ENCODE measurements around the gene HLA-DQA1. TPM values are rescaled to one million over a fixed set of nuclear protein-coding genes. Genes with fewer than 3 reads are reported as not detected.

HLA-DQA1 gene
- total RNA-seq (2013; cell fraction: nucleolus; rRNA removed), result 554 and 568 TPM in 2 replicates
- total RNA-seq (2014; rRNA removed) (395 and 433 TPM in 2 replicates), total RNA-seq (2014; rRNA removed; fragmentation: Illumina TruSeq; extraction: Trizol) (498 and 529 TPM in 2 replicates), total RNA-seq (2021) (664 and 712 TPM in 2 replicates), polyA plus RNA-seq (2011; rRNA removed) (1,353 and 1,769 TPM in 2 replicates), polyA plus RNA-seq (2014; fragmentation: Illumina TruSeq; extraction: Trizol) (792 and 799 TPM in 2 replicates), polyA plus RNA-seq (2014; fragmentation: Nextera tagmentation; extraction: Ambion mirVana) (100 to 1,000 TPM; 327 to 423 TPM), polyA plus RNA-seq (2014; rRNA removed) (515 and 552 TPM in 2 replicates), polyA plus RNA-seq (2016; fragmentation: Nextera tagmentation; extraction: Ambion mirVana) (100 to 1,000 TPM; 289 to 291 TPM), polyA minus RNA-seq (2011; rRNA and poly(A)+ RNA removed) (1,376 and 1,606 TPM in 2 replicates), Bru-seq, nascent RNA (percentile 100 among the genes with signal in this experiment), BruChase-seq, experiment 1, labeled RNA remaining after a 6-hour chase (percentile 100 among the genes with signal in this experiment), BruChase-seq, experiment 2, labeled RNA remaining after a 2-hour chase (percentile 99 among the genes with signal in this experiment)
- polyA plus RNA-seq (2011; ENCODE audit: low read depth), result 695 TPM
- polyA plus RNA-seq (2011; cell fraction: cytosol; rRNA removed), result 1,120 and 1,165 TPM in 2 replicates
- 377 and 747 TPM in 2 replicates for polyA plus RNA-seq (2011; cell fraction: nucleus; rRNA removed)
- polyA plus RNA-seq (2012), result 836 and 943 TPM in 2 replicates
- 271 and 297 TPM in 2 replicates for polyA minus RNA-seq (2011; cell fraction: cytosol; rRNA and poly(A)+ RNA removed)
- polyA minus RNA-seq (2011; cell fraction: nucleus; rRNA and poly(A)+ RNA removed), result 136 and 138 TPM in 2 replicates
- long read RNA-seq, experiment 1, transcript HLA-DQA1-201 (5 exons, 1,591 nt), result major isoform, 313 of 354 reads
- long read RNA-seq, experiment 1, transcript HLA-DQA1-203 (5 exons, 1,206 nt), result minor isoform, 10 of 354 reads
- long read RNA-seq, experiment 1, partial matches to known transcripts, result 12 of 354 reads
- long read RNA-seq, experiment 1, other reads (novel, unspliced or antisense), result 19 of 354 reads
- long read RNA-seq, experiment 2, full-length matches to known transcripts, result 1,121 of 1,454 reads
- long read RNA-seq, experiment 2, partial matches to known transcripts, result 212 of 1,454 reads
- long read RNA-seq, experiment 2, other reads (novel, unspliced or antisense), result 121 of 1,454 reads

- Histone ChIP-seq H2AFZ (ENCODE audit: control insufficient read depth, low read depth, low read length) (no peak within 1 kb of the TSS), H3K4me1 (ENCODE audit: control insufficient read depth, insufficient read depth, low read length) (peaks cover 12% of the 10 kb centered on the region), H3K4me2 (ENCODE audit: control insufficient read depth, insufficient read depth) (peak within 1 kb of the TSS; percentile 80), H4K20me1 (ENCODE audit: control insufficient read depth, insufficient read depth) (no peaks in the 10 kb centered on the region), H3K27ac (ENCODE audit: control insufficient read depth, insufficient read depth) (peak within 1 kb of the TSS; percentile 95), H3K27me3 (replicated peaks in 1 of 2; ENCODE audit: control insufficient read depth in 2 of 2, insufficient read depth in 2 of 2, low read length in 1 of 2) (no peaks in the 10 kb centered on the region), H3K9me3 (replicated peaks; ENCODE audit: control insufficient read depth, insufficient read depth, low read length) (no peaks in the 10 kb centered on the region), H3K4me3 (peak within 1 kb of the TSS; percentile 70), H3K9ac (ENCODE audit: control insufficient read depth, insufficient read depth, low read length) (peak within 1 kb of the TSS; percentile 90), H3K36me3 (ENCODE audit: control insufficient read depth in 2 of 2, insufficient read depth in 2 of 2, low read length in 1 of 2) (no peaks in the 10 kb centered on the region; a peak in 2 of 4 replicates), H3K79me2 (ENCODE audit: control insufficient read depth, insufficient read depth, low read length) (peaks cover 50% of the 10 kb centered on the region)
- RAD21 ChIA-PET (ENCODE audit: unreplicated experiment), result interaction anchor here (0.8 to 9.3 kb wide), 13 partner anchors 14 to 202 kb away, joined by 3 to 102 read pairs (median 7); partner anchors contain the start of genes HLA-DQB1, HLA-DRA and HLA-DRB1
- DNase-seq (ENCODE audit: low read depth, low spot score), result peak; percentile 91
- TSS peak; percentile 85 for BruUV-seq (replicated peaks)
- FAIRE-seq, result no peak
- POLR2A ChIA-PET, result interaction anchor here (0.6 to 10.8 kb wide), 15 partner anchors 9 to 360 kb away, joined by 3 to 168 read pairs (median 12); partner anchors contain the start of genes HLA-DQB1, HLA-DRA and HLA-DRB1
- in situ Hi-C loops (cut with MboI) (loop anchor here (5.0 kb wide), 1 partner anchor 105 kb away; the partner anchor contains the start of gene HLA-DQA2), intact Hi-C loops (cut with micrococcal nuclease; ENCODE audit: unreplicated experiment) (loop anchor here (2.0 to 5.0 kb wide), 5 partner anchors 15 to 200 kb away; partner anchors contain the start of genes HLA-DRA and HLA-DRB1)
- CTCF ChIA-PET, result interaction anchor here (0.9 to 1.5 kb wide), 8 partner anchors 23 to 231 kb away, joined by 3 to 7 read pairs (median 4); partner anchors contain the start of gene HLA-DQB1
- 0% methylated on average over 7 of the region's 7 CpGs for WGBS (ENCODE audit: insufficient coverage, insufficient replicate concordance, low lambda C conversion rate, missing lambda C conversion rate)
- SMC1A ChIA-PET (ENCODE audit: uncharacterized antibody, unreplicated experiment), result interaction anchor here (0.8 to 11.4 kb wide), 17 partner anchors 9 to 205 kb away, joined by 3 to 124 read pairs (median 5); partner anchors contain the start of genes HLA-DQB1, HLA-DRA and HLA-DRB1
- ATAC-seq, result peak; percentile 74
- TF ChIP-seq RELB (IDR thresholded peaks at IDR 0.05; ENCODE audit: low read depth) (0 out of 2 replicates have a peak, but pooled peaks have one; percentile 9), SIX5 (IDR thresholded peaks at IDR 0.05; ENCODE audit: low read depth, low read length, severe bottlenecking) (no peak), NFIC (IDR thresholded peaks at IDR 0.05; ENCODE audit: low read depth, low read length) (peak; percentile 45), WRNIP1 (IDR thresholded peaks at IDR 0.05; ENCODE audit: borderline replicate concordance, low read depth, low read length) (no peak), TAF1 (IDR thresholded peaks at IDR 0.05; ENCODE audit: borderline replicate concordance, low read depth, low read length) (peak; percentile 98), HSF1 (IDR thresholded peaks at IDR 0.05; ENCODE audit: low read depth, low read length) (0 out of 2 replicates have a peak, but pooled peaks have one; percentile 32), CEBPB (IDR thresholded peaks at IDR 0.05; ENCODE audit: borderline replicate concordance in 1 of 2, low read depth in 2 of 2, low read length in 2 of 2) (peak in 1 of 2 experiments; percentile 78; a peak in 1 of 4 replicates), ZBED1 (IDR thresholded peaks at IDR 0.05; ENCODE audit: borderline replicate concordance) (peak; percentile 75)
These were observed at the start of gene HLA-DQA1 for GRCh38 chr6:32637219-32637880. TSS of gene HLA-DQA1 (plus strand) at chr6:32637406. CDS start at chr6:32637459, 53 bp downstream.
